Measurements from ENCODE around the gene APOL1. TPM values are rescaled to one million over a fixed set of nuclear protein-coding genes. Genes with fewer than 3 reads are reported as not detected.
"Not testable (repeated sequence)": the region's sequence is repeated elsewhere in the genome, so short reads cannot be mapped to it uniquely, and the experiment has no call there.

APOL1 gene
- total RNA-seq, 2 donors from 2014 or later: 19.6 to 22.9 TPM

GRCh38 chr22:36228944-36229343 is 24.0 kb upstream of the APOL1 start:
- Histone ChIP-seq H3K27ac (no peak overlapping the region), H3K27me3 (replicated peaks; ENCODE audit: insufficient read depth) (no peaks in the 10 kb centered on the region), H3K36me3 (peaks cover 0 to 6% of the 10 kb centered on the region in 2 donors), H3K4me1 (replicated peaks) (no peaks in the 10 kb centered on the region), H3K9me3 (no peaks in the 10 kb centered on the region), H3K4me3 (no peak overlapping the region)
- no peak for TF ChIP-seq POLR2AphosphoS5 (IDR thresholded peaks at IDR 0.05)
- no peak for TF ChIP-seq CTCF (IDR thresholded peaks at IDR 0.05)
- no peak for TF ChIP-seq POLR2A (IDR thresholded peaks at IDR 0.05)
- intact Hi-C loops (cut with DNase I): no loop called here
- WGBS: 41% methylated on average over 7 of the region's 7 CpGs
- no peak for DNase-seq (ENCODE audit: low spot score)

GRCh38 chr22:36229649-36230048 is 23.3 kb upstream of the APOL1 start:
- intact Hi-C loops (cut with DNase I): loop anchor here (10.0 kb wide), 1 partner anchor 75 kb away; no protein-coding TSS in a partner anchor

GRCh38 chr22:36231051-36231450 is 21.9 kb upstream of the APOL1 start:
- not testable (repeated sequence) for H3K4me3 ChIP-seq; H3K27me3 ChIP-seq (replicated peaks; ENCODE audit: insufficient read depth); H3K27ac ChIP-seq; H3K4me1 ChIP-seq (replicated peaks); DNase-seq (ENCODE audit: low spot score); H3K36me3 ChIP-seq; H3K9me3 ChIP-seq
- WGBS: 74% methylated on average over 5 of the region's 5 CpGs
- intact Hi-C loops (cut with DNase I): loop anchor here (10.0 kb wide), 1 partner anchor 76 kb away; no protein-coding TSS in a partner anchor

More at GRCh38 chr22:36229649-36230048, 23.3 kb upstream of the APOL1 start:
- 87% methylated on average over 3 of the region's 3 CpGs for WGBS
- not testable (repeated sequence) for H3K27me3 ChIP-seq (replicated peaks; ENCODE audit: insufficient read depth); H3K27ac ChIP-seq; DNase-seq (ENCODE audit: low spot score); H3K4me1 ChIP-seq (replicated peaks); H3K36me3 ChIP-seq; H3K9me3 ChIP-seq; H3K4me3 ChIP-seq

GRCh38 chr22:36232715-36233401 is 20.1 kb upstream of the APOL1 start:
- intact Hi-C loops (cut with DNase I): loop anchor here (10.0 kb wide), 1 partner anchor 78 kb away; no protein-coding TSS in a partner anchor
- DNase-seq (ENCODE audit: low spot score): peak; percentile 31
- Histone ChIP-seq H3K27ac (no peak overlapping the region), H3K9me3 (no peaks in the 10 kb centered on the region), H3K36me3 (peaks cover 0 to under 1% of the 10 kb centered on the region in 2 donors), H3K27me3 (replicated peaks; ENCODE audit: insufficient read depth) (no peaks in the 10 kb centered on the region), H3K4me1 (replicated peaks) (peaks cover 17% of the 10 kb centered on the region), H3K4me3 (no peak overlapping the region)
- WGBS: 75% methylated on average over 13 of the region's 13 CpGs
- no peak for TF ChIP-seq CTCF (IDR thresholded peaks at IDR 0.05)
- TF ChIP-seq POLR2AphosphoS5 (IDR thresholded peaks at IDR 0.05): no peak
- no peak for TF ChIP-seq POLR2A (IDR thresholded peaks at IDR 0.05)

- intact Hi-C loops (cut with DNase I): loop anchor here (10.0 kb wide), 1 partner anchor 79 kb away; no protein-coding TSS in a partner anchor
- TF ChIP-seq POLR2AphosphoS5 (IDR thresholded peaks at IDR 0.05) (no peak), CTCF (IDR thresholded peaks at IDR 0.05) (no peak), POLR2A (IDR thresholded peaks at IDR 0.05) (no peak)
- peaks cover 17% of the 10 kb centered on the region for H3K4me1 ChIP-seq (replicated peaks)
- no peaks in the 10 kb centered on the region for H3K9me3 ChIP-seq
- WGBS: 87% methylated on average over 7 of the region's 7 CpGs
- no peak overlapping the region for H3K4me3 ChIP-seq
- no peaks in the 10 kb centered on the region for H3K27me3 ChIP-seq (replicated peaks; ENCODE audit: insufficient read depth)
- H3K27ac ChIP-seq: no peak overlapping the region
- no peaks in the 10 kb centered on the region for H3K36me3 ChIP-seq
- no peak for DNase-seq (ENCODE audit: low spot score)
Observed at GRCh38 chr22:36233796-36234195, 19.1 kb upstream of the APOL1 start.

GRCh38 chr22:36234213-36234612 is 18.7 kb upstream of the APOL1 start:
- H3K9me3 ChIP-seq: no peaks in the 10 kb centered on the region
- H3K4me1 ChIP-seq (replicated peaks): peaks cover 17% of the 10 kb centered on the region
- no peak for DNase-seq (ENCODE audit: low spot score)
- intact Hi-C loops (cut with DNase I): loop anchor here (10.0 kb wide), 1 partner anchor 79 kb away; no protein-coding TSS in a partner anchor
- no peak overlapping the region for H3K4me3 ChIP-seq
- H3K27me3 ChIP-seq (replicated peaks; ENCODE audit: insufficient read depth): no peaks in the 10 kb centered on the region
- TF ChIP-seq POLR2AphosphoS5 (IDR thresholded peaks at IDR 0.05) (no peak), CTCF (IDR thresholded peaks at IDR 0.05) (no peak), POLR2A (IDR thresholded peaks at IDR 0.05) (no peak)
- 38% methylated on average over 2 of the region's 2 CpGs for WGBS
- no peaks in the 10 kb centered on the region for H3K36me3 ChIP-seq
- peak overlapping the region in 1 of 2 donors; percentile 11 for H3K27ac ChIP-seq

Data from prostate gland (tissue), 2 donors.